OCI-LY7 (cell line): ENCODE results near the gene IL32.

Experiments
- CTCF ChIP-seq: fragments of 200-600 bp; sonication (generic); conservative IDR thresholded peaks from 2 replicates; pipeline ENCODE4 v1.5.1; 2014; ENCODE audit warnings: mild to moderate bottlenecking, antibody characterized with exemption, low read length, moderate library complexity, mixed read lengths
- EZH2phosphoT487 ChIP-seq: fragments of 200-600 bp; sonication (generic); IDR thresholded peaks from 2 replicates; pipeline ENCODE4 v1.6.1; 2018; ENCODE audit warnings: low read depth, borderline replicate concordance, mild to moderate bottlenecking, mixed run types, antibody characterized with exemption, low read length, moderate library complexity, mixed read lengths

- TF ChIP-seq EZH2phosphoT487 = no peak
- TF ChIP-seq CTCF = no peak
Observed at GRCh38 chr16:3042376-3042775, 23.1 kb upstream of the IL32 start.
